NCI-H146 treated with DMSO at 0.1 percent for 48 hours (cell line): ENCODE data around the gene DGKG.

ENCODE experiments used
- DNase-seq: peaks from one replicate; lab custom pipeline; 2025; ENCODE audit not compliant: unreplicated experiment; lab: John Stamatoyannopoulos, UW

DGKG gene

GRCh38 chr3:186368176-186368575, 6.1 kb upstream of the DGKG start:
- no peak for DNase-seq

- no peak for DNase-seq
Measured at GRCh38 chr3:186367631-186368030, 5.6 kb upstream of the DGKG start.

GRCh38 chr3:186366206-186366605, 4.2 kb upstream of the DGKG start:
- no peak for DNase-seq

GRCh38 chr3:186365202-186365974, 3.4 kb upstream of the DGKG start:
- no peak for DNase-seq

GRCh38 chr3:186362988-186363387, 954 bp upstream of the DGKG start:
- DNase-seq = no peak

GRCh38 chr3:186362537-186362842, 456 bp upstream of the DGKG start:
- no peak for DNase-seq

GRCh38 chr3:186361246-186361761, 730 bp downstream of the DGKG start:
- DNase-seq = no peak

GRCh38 chr3:186360779-186361178, 1.3 kb downstream of the DGKG start:
- DNase-seq = no peak

- no peak for DNase-seq
Measured at GRCh38 chr3:186359078-186359477, 3.0 kb downstream of the DGKG start.

- DNase-seq = no peak
Measured at GRCh38 chr3:186356152-186356551, 5.9 kb downstream of the DGKG start.

GRCh38 chr3:186354100-186354499, 7.9 kb downstream of the DGKG start:
- no peak for DNase-seq

GRCh38 chr3:186352369-186352768, 9.7 kb downstream of the DGKG start:
- no peak for DNase-seq

GRCh38 chr3:186342197-186342596, 19.8 kb downstream of the DGKG start:
- no peak for DNase-seq

GRCh38 chr3:186340204-186340603, 21.8 kb downstream of the DGKG start:
- DNase-seq = no peak

GRCh38 chr3:186339180-186339918, 22.7 kb downstream of the DGKG start:
- DNase-seq = no peak

GRCh38 chr3:186333256-186333655, 28.8 kb downstream of the DGKG start:
- no peak for DNase-seq

- no peak for DNase-seq
Measured at GRCh38 chr3:186330772-186331460, 31.1 kb downstream of the DGKG start.

- DNase-seq = no peak
Measured at GRCh38 chr3:186329589-186329988, 32.4 kb downstream of the DGKG start.

GRCh38 chr3:186327912-186328487, 34.0 kb downstream of the DGKG start:
- no peak for DNase-seq

GRCh38 chr3:186322761-186323160, 39.3 kb downstream of the DGKG start:
- no peak for DNase-seq

GRCh38 chr3:186321746-186322145, 40.3 kb downstream of the DGKG start:
- DNase-seq = no peak
